ENCODE results near the gene APOH. TPM values are rescaled to one million over a fixed set of nuclear protein-coding genes. Genes with fewer than 3 reads are reported as not detected.

The APOH gene
- total RNA-seq, 2 donors from 2014 or later, result not detected

GRCh38 chr17:66165537-66166123 lies 63.6 kb downstream of the APOH start:
- Histone ChIP-seq H3K27ac (no peak overlapping the region), H3K4me1 (ENCODE audit: control insufficient read depth in 1 of 2, low read depth in 2 of 2) (no peaks in the 10 kb centered on the region), H3K36me3 (no peaks in the 10 kb centered on the region), H3K9me3 (no peaks in the 10 kb centered on the region), H3K4me3 (no peak overlapping the region), H3K27me3 (replicated peaks; ENCODE audit: insufficient read depth) (no peaks in the 10 kb centered on the region)
- ATAC-seq (ENCODE audit: insufficient number of reproducible peaks, low FRiP score, low read depth) (no peak), DNase-seq (ENCODE audit: low spot score) (no peak)
- TF ChIP-seq CTCF (IDR thresholded peaks at IDR 0.05), result peak; percentile 69

Other genes starting within 250 kb of the APOH start
- gene CEP112, start 37.3 kb downstream of the APOH start, total RNA-seq, result 10 to 100 TPM; 13.4 to 19.0 TPM
- gene PRKCA, start 73.2 kb upstream of the APOH start, total RNA-seq, result 10 to 100 TPM in 1 of 2 donors, 1 to 10 TPM in 1; 9.1 to 11.6 TPM

Data from thoracic aorta (tissue), 2 donors.